Endothelial cell of umbilical vein (primary cell): Measurements from ENCODE around the gene VEGFC. TPM values are rescaled to one million over a fixed set of nuclear protein-coding genes. Genes with fewer than 3 reads are reported as not detected.

Experiments used
- Bru-seq: library from RNA; stranded (reverse); fragments of 400-500 nt; gene quantifications from one replicate; lab custom pipeline; 2021; lab: Mats Ljungman, UMichigan
- BruChase-seq, 2 experiments: library from RNA; stranded (reverse); fragments of 400-500 nt; gene quantifications; one replicate each; lab custom pipeline; 2021; lab: Mats Ljungman, UMichigan
- BruUV-seq: library from RNA; stranded (reverse); fragments of 400-500 nt; replicated peaks from 2 replicates; lab custom pipeline; 2021; lab: Mats Ljungman, UMichigan
- CTCF ChIA-PET: fragments of 300-600, 350-600 bp; sonication (Branson Sonifier 250); formaldehyde crosslinking; loops from one replicate; lab custom pipeline; 2021; ENCODE audit warnings: antibody characterized with exemption, inconsistent platforms; lab: Charles Lee
- POLR2A ChIA-PET: fragments of 300-600, 350-600 bp; sonication (Branson Sonifier 250); formaldehyde crosslinking; loops from one replicate; lab custom pipeline; 2021; ENCODE audit warnings: antibody characterized with exemption, inconsistent platforms; lab: Charles Lee
- DNase-seq: peaks from one replicate; pipeline ENCODE4 v3.0.0-alpha.2; 2011; ENCODE audit warnings: low read depth, low spot score
- FAIRE-seq: peaks from 2 replicates; lab custom pipeline; 2011; peaks lifted over from hg19 to GRCh38; lab: Jason Lieb, UNC
- H2AFZ ChIP-seq: 2 replicates; pipeline ENCODE4 v1.6.0; 2012; ENCODE audit warnings: low read depth, low read length, control low read depth, inconsistent platforms
- H3K27ac ChIP-seq: 2 replicates; pipeline ENCODE4 v1.5.1; 2011; ENCODE audit warnings: low read depth, mild to moderate bottlenecking, control low read depth, low read length, moderate library complexity; ENCODE audit not compliant: insufficient read depth
- H3K27me3 ChIP-seq, 2 experiments: 2 replicates each; pipeline versions ENCODE4 v1.6.0 to v1.6.1; 2011; ENCODE audit warnings: low read length in 2 of 2, mixed read lengths in 1 of 2; ENCODE audit not compliant: control insufficient read depth in 2 of 2, insufficient read depth in 2 of 2
- H3K36me3 ChIP-seq, 2 experiments: 2 replicates in 1 of 2; 3 replicates in 1 of 2; pipeline ENCODE4 v1.5.1; 2011; ENCODE audit warnings: low read length in 2 of 2, mild to moderate bottlenecking in 1 of 2, moderate library complexity in 1 of 2; ENCODE audit not compliant: control insufficient read depth in 2 of 2, insufficient read depth in 2 of 2; ENCODE audit errors: extremely low read depth in 1 of 2
- H3K4me1 ChIP-seq: 3 replicates; pipeline ENCODE4 v1.5.1; 2011; ENCODE audit warnings: mild to moderate bottlenecking, low read length; ENCODE audit not compliant: control insufficient read depth, insufficient read depth; ENCODE audit errors: extremely low read depth
- H3K4me2 ChIP-seq: 2 replicates; pipeline ENCODE4 v1.6.1; 2011; ENCODE audit warnings: low read length, control low read depth, mixed read lengths; ENCODE audit not compliant: insufficient read depth
- H3K4me3 ChIP-seq, 3 experiments: fragments of 200-600 bp in 1 of 3; sonication (generic), shearing (Covaris generic) in 1 of 3; replicated peaks in 1 of 3; 2 replicates each; pipeline ENCODE4 v1.5.1; 2011 to 2016; ENCODE audit warnings: control low read depth in 3 of 3, low read length in 3 of 3, mild to moderate bottlenecking in 2 of 3, inconsistent platforms in 1 of 3, low read depth in 1 of 3, moderate library complexity in 1 of 3; ENCODE audit not compliant: insufficient read depth in 1 of 3
- H3K79me2 ChIP-seq: 2 replicates; pipeline ENCODE4 v1.6.0; 2012; ENCODE audit warnings: low read length, inconsistent platforms; ENCODE audit not compliant: control insufficient read depth, insufficient read depth
- H3K9ac ChIP-seq: replicated peaks from 2 replicates; pipeline ENCODE3; 2011; ENCODE audit warnings: low read length, control low read depth; ENCODE audit not compliant: insufficient read depth; ENCODE audit errors: extremely low read depth
- H3K9me1 ChIP-seq: replicated peaks from 3 replicates; pipeline ENCODE4 v1.6.0; 2011; ENCODE audit warnings: mild to moderate bottlenecking, low read length; ENCODE audit not compliant: control insufficient read depth, insufficient read depth; ENCODE audit errors: extremely low read depth
- H3K9me3 ChIP-seq: replicated peaks from 2 replicates; pipeline ENCODE4 v1.5.1; 2012; ENCODE audit warnings: low read length, inconsistent platforms; ENCODE audit not compliant: control insufficient read depth, insufficient read depth
- H4K20me1 ChIP-seq: replicated peaks from 2 replicates; pipeline ENCODE3; 2011; ENCODE audit warnings: mild to moderate bottlenecking, low read length; ENCODE audit not compliant: control insufficient read depth, insufficient read depth; ENCODE audit errors: extremely low read depth
- CTCF ChIP-seq, 2 donors: IDR thresholded peaks; 1 replicate in 1 of 2; 2 replicates in 1 of 2; pipeline ENCODE4 v1.5.1; 2011; ENCODE audit warnings: low read length in 2 of 2, mild to moderate bottlenecking in 2 of 2, moderate library complexity in 2 of 2, control low read depth in 1 of 2, inconsistent platforms in 1 of 2, low read depth in 1 of 2; ENCODE audit not compliant: insufficient read depth in 1 of 2; ENCODE audit errors: extremely low read depth in 1 of 2
- EZH2 ChIP-seq: IDR thresholded peaks from 2 replicates; pipeline ENCODE4 v1.6.1; 2012; ENCODE audit warnings: borderline replicate concordance, low read depth, mild to moderate bottlenecking, moderate library complexity, low read length, inconsistent platforms; ENCODE audit not compliant: severe bottlenecking
- FOS ChIP-seq: IDR thresholded peaks from 2 replicates; pipeline ENCODE4 v1.6.1; 2011; ENCODE audit warnings: mild to moderate bottlenecking, low read length, moderate library complexity, borderline replicate concordance; ENCODE audit not compliant: insufficient read depth
- GATA2 ChIP-seq: IDR thresholded peaks from 2 replicates; pipeline ENCODE4 v1.7.0; 2011; ENCODE audit warnings: low read depth, mild to moderate bottlenecking, moderate library complexity, mixed read lengths, low read length; ENCODE audit not compliant: insufficient read length, insufficient read depth
- JUN ChIP-seq: IDR thresholded peaks from 2 replicates; pipeline ENCODE4 v1.6.1; 2011; ENCODE audit warnings: borderline replicate concordance, low read depth; ENCODE audit not compliant: insufficient read length, insufficient read depth
- MAX ChIP-seq: IDR thresholded peaks from 2 replicates; pipeline ENCODE4 v1.6.1; 2011; ENCODE audit not compliant: insufficient read depth, insufficient read length
- MYC ChIP-seq: IDR thresholded peaks from one replicate; pipeline ENCODE4 v1.6.1; 2011; ENCODE audit warnings: mild to moderate bottlenecking, low read depth, low read length
- POLR2A ChIP-seq: IDR thresholded peaks from 2 replicates; pipeline ENCODE4 v1.6.1; 2012; ENCODE audit warnings: low read depth, mild to moderate bottlenecking, control low read depth, low read length
- POLR2AphosphoS5 ChIP-seq: IDR thresholded peaks from 2 replicates; pipeline ENCODE4 v1.6.1; 2012; ENCODE audit warnings: low read depth, mild to moderate bottlenecking, control low read depth, low read length, moderate library complexity; ENCODE audit not compliant: insufficient read depth
- dilution Hi-C: fragments of 300-500 bp; cut with MboI; formaldehyde crosslinking; loops from one replicate; pipeline ENCODE4 v1.15.0; 2019; ENCODE audit warnings: low sequenced_read_pairs; ENCODE audit not compliant: extremely low pct_ligation_motif_present
- intact Hi-C: fragments of 100-400 bp; cut with micrococcal nuclease; formaldehyde crosslinking; loops from one replicate; pipeline ENCODE4 v1.10.0; 2022
- long read RNA-seq: library from polyadenylated mRNA; stranded (forward); transcript quantifications from one replicate; pipeline ENCODE4 v2.0.0, GENCODE V29; 2021
- polyA minus RNA-seq, 3 experiments: library from RNA; depleted of rRNA, polyadenylated mRNA; stranded (reverse); fragments of >200 nt; gene quantifications; 1 replicate in 1 of 3; 2 replicates in 2 of 3; pipeline ENCODE4 v1.2.3, GENCODE V29; 2011
- polyA plus RNA-seq, 4 experiments: library from polyadenylated mRNA; depleted of rRNA in 3 of 4; stranded (reverse) in 3 of 4; unstranded in 1 of 4; fragments of >200 nt; gene quantifications; 2 replicates each; pipeline versions ENCODE4 v1.2.1 to v1.2.3, GENCODE V29; 2011 to 2012; ENCODE audit warnings: missing spikeins in 1 of 4
- total RNA-seq: library from RNA; stranded (reverse); gene quantifications from 2 replicates; pipeline ENCODE4 v1.2.3, GENCODE V29; 2021

The VEGFC gene
- total RNA-seq = 34.9 and 47.1 TPM in 2 replicates
- 18.7 and 20.4 TPM in 2 replicates for polyA plus RNA-seq
- polyA plus RNA-seq (2011; cell fraction: cytosol; rRNA removed) = 25.5 and 26.9 TPM in 2 replicates
- 38.4 and 40.5 TPM in 2 replicates for polyA plus RNA-seq (2011; cell fraction: nucleus; rRNA removed)
- polyA plus RNA-seq (2012) = 24.2 and 43.4 TPM in 2 replicates
- 14.4 and 18.1 TPM in 2 replicates for polyA minus RNA-seq
- 1.8 TPM for polyA minus RNA-seq (2011; cell fraction: cytosol; rRNA and poly(A)+ RNA removed)
- polyA minus RNA-seq (2011; cell fraction: nucleus; rRNA and poly(A)+ RNA removed) = 20.6 and 23.8 TPM in 2 replicates
- Bru-seq, nascent RNA = percentile 91 among the genes with signal in this experiment
- BruChase-seq, experiment 1, labeled RNA remaining after a 6-hour chase = percentile 73 among the genes with signal in this experiment
- BruChase-seq, experiment 2, labeled RNA remaining after a 2-hour chase = percentile 77 among the genes with signal in this experiment
- long read RNA-seq, transcript VEGFC-202 (7 exons, 2,064 nt) = major isoform, 52 of 58 reads
- long read RNA-seq, partial matches to known transcripts = 3 of 58 reads
- long read RNA-seq, other reads (novel, unspliced or antisense) = 3 of 58 reads

GRCh38 chr4:176792326-176793059 lies at the start of gene VEGFC:
TSS of gene VEGFC (minus strand) at chr4:176792922. CDS start at chr4:176792311, 611 bp downstream.
- Histone ChIP-seq H4K20me1 (no peaks in the 10 kb centered on the region), H2AFZ (peak within 1 kb of the TSS; percentile 62), H3K36me3 (no peaks in the 10 kb centered on the region), H3K9me1 (no peaks in the 10 kb centered on the region), H3K9ac (peak within 1 kb of the TSS; percentile 99), H3K27me3 (no peaks in the 10 kb centered on the region), H3K4me1 (peaks cover 36% of the 10 kb centered on the region), H3K27ac (peak within 1 kb of the TSS; percentile 87), H3K79me2 (peaks cover 49% of the 10 kb centered on the region), H3K4me2 (peak within 1 kb of the TSS; percentile 96), H3K4me3 (peak within 1 kb of the TSS; percentile 89 to 100 (median 99)), H3K9me3 (no peaks in the 10 kb centered on the region)
- intact Hi-C loops (loop anchor here (5.0 kb wide), 4 partner anchors 110 to 530 kb away; no protein-coding TSS in a partner anchor), dilution Hi-C loops (no loop called here)
- CTCF ChIA-PET = interaction anchor here (0.6 to 8.3 kb wide), 13 partner anchors 9 to 415 kb away, joined by 3 to 151 read pairs (median 3); no protein-coding TSS in a partner anchor
- peak; percentile 69 for DNase-seq
- TF ChIP-seq POLR2AphosphoS5 = peak; percentile 42
- TF ChIP-seq POLR2A = no peak
- TF ChIP-seq GATA2 = no peak
- no peak for TF ChIP-seq MYC
- no peak for TF ChIP-seq FOS
- no peak for TF ChIP-seq EZH2
- TF ChIP-seq CTCF (IDR thresholded peaks at IDR 0.05; ENCODE audit: extremely low read depth in 1 of 2, insufficient read depth in 1 of 2, low read depth in 1 of 2, low read length in 2 of 2) = peak in 1 of 2 donors; percentile 24
- no peak for TF ChIP-seq JUN
- TF ChIP-seq MAX = no peak
- BruUV-seq = no TSS peak
- FAIRE-seq = no peak
- POLR2A ChIA-PET = interaction anchor here (1.3 kb wide), 1 partner anchor 255 kb away, joined by 4 read pairs; no protein-coding TSS in a partner anchor
